Coronary artery (tissue), 2 donors: ENCODE results near the gene KRT78.

Experiments used
- DNase-seq: peaks from one replicate; pipeline ENCODE4 v3.0.0-alpha.2; 2017; ENCODE audit warnings: low spot score
- H3K27ac ChIP-seq, 2 donors: fragments of 200-600 bp; sonication (generic); one replicate each; pipeline ENCODE4 v1.5.1; 2016 to 2019
- H3K4me3 ChIP-seq: fragments of 200-600 bp; sonication (generic); 2 replicates; pipeline ENCODE4 v1.5.1; 2016; ENCODE audit warnings: mild to moderate bottlenecking, moderate library complexity
- CTCF ChIP-seq: fragments of 200-600 bp; sonication (generic); IDR thresholded peaks from one replicate; pipeline ENCODE4 v1.5.1; 2019; ENCODE audit warnings: antibody characterized with exemption

The KRT78 gene

GRCh38 chr12:52805000-52805399, 43.8 kb downstream of the KRT78 start:
- H3K27ac ChIP-seq, result no peak overlapping the region
- no peak overlapping the region for H3K4me3 ChIP-seq
- no peak for TF ChIP-seq CTCF
- no peak for DNase-seq

- TF ChIP-seq CTCF, result no peak
- no peak overlapping the region for H3K27ac ChIP-seq
- no peak overlapping the region for H3K4me3 ChIP-seq
- DNase-seq, result no peak
Measured at GRCh38 chr12:52802442-52802841, 46.4 kb downstream of the KRT78 start.

GRCh38 chr12:52801773-52802172, 47.0 kb downstream of the KRT78 start:
- Histone ChIP-seq H3K4me3 (no peak overlapping the region), H3K27ac (no peak overlapping the region)
- no peak for DNase-seq
- no peak for TF ChIP-seq CTCF

GRCh38 chr12:52800259-52800917, 48.4 kb downstream of the KRT78 start:
- DNase-seq, result no peak
- no peak for TF ChIP-seq CTCF
- Histone ChIP-seq H3K4me3 (no peak overlapping the region), H3K27ac (no peak overlapping the region)

GRCh38 chr12:52799505-52800211, 49.1 kb downstream of the KRT78 start:
- no peak for DNase-seq
- no peak for TF ChIP-seq CTCF
- Histone ChIP-seq H3K4me3 (no peak overlapping the region), H3K27ac (no peak overlapping the region)

- TF ChIP-seq CTCF, result no peak
- DNase-seq, result no peak
- Histone ChIP-seq H3K27ac (no peak overlapping the region), H3K4me3 (no peak overlapping the region)
Measured at GRCh38 chr12:52798671-52799504, 49.9 kb downstream of the KRT78 start.
